ENCODE measurements around the gene ZNF785. TPM values are rescaled to one million over a fixed set of nuclear protein-coding genes. Genes with fewer than 3 reads are reported as not detected.

The ZNF785 gene
- total and polyA plus RNA-seq, 9 donors = 7.0 to 29.4 (median 19.9) TPM

DNA sequence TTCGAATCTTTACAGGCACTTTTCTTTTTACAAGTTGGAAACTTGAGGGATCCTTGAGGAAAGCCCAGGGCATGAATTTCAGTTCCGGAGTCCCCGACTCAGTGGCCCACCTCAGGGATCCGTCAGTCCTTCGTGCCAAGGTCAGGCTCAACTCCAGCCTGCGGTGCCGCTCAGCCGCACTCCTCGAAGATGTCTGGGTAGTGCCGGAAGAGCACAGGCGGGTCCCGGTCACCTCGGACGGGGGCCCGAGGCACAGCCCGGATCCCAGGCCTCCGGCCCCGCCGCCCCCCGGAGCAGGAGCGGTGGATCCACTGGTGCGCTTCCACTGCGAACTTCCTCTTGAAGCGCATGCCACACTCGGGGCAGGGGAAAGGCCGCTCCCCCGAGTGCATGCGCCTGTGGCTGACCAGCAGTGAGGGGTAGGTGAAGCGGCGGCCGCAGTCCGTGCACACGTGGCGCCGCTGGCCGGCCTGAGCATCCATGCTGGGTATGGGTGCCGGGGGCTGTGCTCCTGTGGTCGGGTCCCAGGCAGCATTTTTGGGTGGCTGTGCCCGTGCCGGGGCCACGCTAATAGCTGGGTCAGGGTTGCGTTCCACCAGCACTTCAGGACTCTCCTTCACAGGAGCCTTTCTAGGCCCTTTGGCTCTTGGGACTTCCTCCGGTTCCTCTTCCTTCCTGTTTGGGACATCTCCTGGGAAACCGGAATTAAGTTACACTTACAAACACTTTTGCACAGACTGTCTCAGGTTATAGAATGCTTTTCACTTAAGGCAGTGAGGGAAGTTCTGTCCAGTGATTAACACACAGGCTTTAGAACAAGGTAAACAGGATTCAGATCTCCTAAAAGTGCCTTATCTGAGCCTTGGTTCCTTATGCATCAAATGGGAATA lies 15.5 kb downstream of the ZNF785 start:
- H3K36me3 ChIP-seq = no peaks in the 10 kb centered on the region
- no peaks in the 10 kb centered on the region for H3K9me3 ChIP-seq
- H3K4me3 ChIP-seq = peak overlapping the region; percentile 91
- intact Hi-C loops (cut with DNase I) = loop anchor here in 1 of 4 donors (5.0 kb wide), 1 partner anchor 132 kb away; no protein-coding TSS in a partner anchor
- no peaks in the 10 kb centered on the region for H3K27me3 ChIP-seq
- TF ChIP-seq POLR2A (IDR thresholded peaks at IDR 0.05) (no peak), EP300 (IDR thresholded peaks at IDR 0.05) (no peak)
- TF ChIP-seq, protein P1, sequence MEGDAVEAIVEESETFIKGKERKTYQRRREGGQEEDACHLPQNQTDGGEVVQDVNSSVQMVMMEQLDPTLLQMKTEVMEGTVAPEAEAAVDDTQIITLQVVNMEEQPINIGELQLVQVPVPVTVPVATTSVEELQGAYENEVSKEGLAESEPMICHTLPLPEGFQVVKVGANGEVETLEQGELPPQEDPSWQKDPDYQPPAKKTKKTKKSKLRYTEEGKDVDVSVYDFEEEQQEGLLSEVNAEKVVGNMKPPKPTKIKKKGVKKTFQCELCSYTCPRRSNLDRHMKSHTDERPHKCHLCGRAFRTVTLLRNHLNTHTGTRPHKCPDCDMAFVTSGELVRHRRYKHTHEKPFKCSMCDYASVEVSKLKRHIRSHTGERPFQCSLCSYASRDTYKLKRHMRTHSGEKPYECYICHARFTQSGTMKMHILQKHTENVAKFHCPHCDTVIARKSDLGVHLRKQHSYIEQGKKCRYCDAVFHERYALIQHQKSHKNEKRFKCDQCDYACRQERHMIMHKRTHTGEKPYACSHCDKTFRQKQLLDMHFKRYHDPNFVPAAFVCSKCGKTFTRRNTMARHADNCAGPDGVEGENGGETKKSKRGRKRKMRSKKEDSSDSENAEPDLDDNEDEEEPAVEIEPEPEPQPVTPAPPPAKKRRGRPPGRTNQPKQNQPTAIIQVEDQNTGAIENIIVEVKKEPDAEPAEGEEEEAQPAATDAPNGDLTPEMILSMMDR (IDR thresholded peaks at IDR 0.05) = no peak
- 87 to 89% (median 89%) methylated on average over 41 to 44 of the region's 44 CpGs for WGBS, 3 donors
- H3K27ac ChIP-seq = peak overlapping the region in 1 of 2 donors; percentile 98
- DNase-seq = peak in 3 of 5 donors; percentile 32 to 47 (median 43)
- H3K4me1 ChIP-seq (ENCODE audit: insufficient read depth) = peaks cover 10% of the 10 kb centered on the region

DNA sequence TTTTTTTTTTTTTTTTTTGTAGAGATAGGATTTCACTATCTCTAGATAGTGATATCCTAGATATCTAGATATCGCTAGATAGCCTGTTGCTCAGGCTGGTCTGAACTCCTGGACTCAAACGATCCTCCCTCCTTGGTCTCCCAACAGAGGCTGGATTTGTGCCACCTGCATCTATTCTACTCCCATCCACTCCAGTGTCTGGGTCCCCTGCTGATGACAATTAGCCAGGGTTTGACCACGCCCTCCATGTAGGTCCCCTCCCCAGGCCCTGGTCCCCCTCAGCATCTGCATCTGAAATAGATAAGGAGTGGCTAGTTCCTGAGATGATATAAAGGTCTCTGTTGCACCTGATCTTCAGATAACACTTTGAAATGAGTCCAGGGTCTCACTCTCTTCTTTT lies 16.2 kb downstream of the ZNF785 start:
- H3K4me3 ChIP-seq = no peak overlapping the region
- H3K4me1 ChIP-seq (ENCODE audit: insufficient read depth) = peaks cover 10% of the 10 kb centered on the region
- 91 to 92% (median 91%) methylated on average over 3 of the region's 3 CpGs for WGBS, 3 donors
- H3K36me3 ChIP-seq = no peaks in the 10 kb centered on the region
- intact Hi-C loops (cut with DNase I) = no loop called here
- no peaks in the 10 kb centered on the region for H3K27me3 ChIP-seq
- no peak overlapping the region for H3K27ac ChIP-seq
- no peaks in the 10 kb centered on the region for H3K9me3 ChIP-seq
- TF ChIP-seq POLR2A (IDR thresholded peaks at IDR 0.05) (no peak), EP300 (IDR thresholded peaks at IDR 0.05) (no peak)
- TF ChIP-seq, protein P1 (IDR thresholded peaks at IDR 0.05) = no peak
- no peak for DNase-seq

DNA sequence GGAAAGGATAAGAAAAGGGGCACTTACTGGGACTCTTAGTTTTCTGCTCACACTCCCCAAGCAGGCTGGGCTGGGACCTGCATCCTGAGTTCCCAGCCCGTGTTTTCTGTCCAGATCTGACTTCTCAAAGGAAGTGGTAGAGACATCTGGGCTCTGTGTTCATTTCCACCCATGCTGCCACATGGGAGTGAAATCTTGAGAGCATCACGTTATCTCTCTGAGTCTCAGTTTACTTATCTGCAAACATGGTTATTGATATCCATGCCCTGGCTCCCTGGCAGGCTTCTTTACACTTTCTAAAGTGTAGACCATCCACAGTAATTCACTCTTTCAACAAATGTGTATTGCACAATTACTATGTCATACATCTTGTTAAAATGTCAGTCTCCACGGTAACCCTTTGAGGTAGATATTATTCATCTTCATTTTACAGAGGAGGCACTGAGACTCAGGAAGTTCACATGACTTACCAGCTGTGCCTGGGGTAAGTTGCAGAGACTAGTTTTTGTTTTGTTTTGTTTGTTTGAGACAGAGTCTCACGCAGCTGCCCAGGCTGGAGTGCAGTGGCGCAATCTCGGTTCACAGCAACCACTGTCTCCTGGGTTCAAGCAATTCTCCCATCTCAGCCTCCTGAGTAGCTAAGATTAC lies 17.4 kb downstream of the ZNF785 start:
- no peak for TF ChIP-seq EP300 (IDR thresholded peaks at IDR 0.05)
- no peaks in the 10 kb centered on the region for H3K9me3 ChIP-seq
- peaks cover 10% of the 10 kb centered on the region for H3K4me1 ChIP-seq (ENCODE audit: insufficient read depth)
- H3K27me3 ChIP-seq = no peaks in the 10 kb centered on the region
- 58 to 66% (median 64%) methylated on average over 6 of the region's 6 CpGs for WGBS, 3 donors
- no peak for DNase-seq
- no peak overlapping the region for H3K27ac ChIP-seq
- H3K4me3 ChIP-seq = no peak overlapping the region
- intact Hi-C loops (cut with DNase I) = no loop called here
- H3K36me3 ChIP-seq = no peaks in the 10 kb centered on the region

DNA sequence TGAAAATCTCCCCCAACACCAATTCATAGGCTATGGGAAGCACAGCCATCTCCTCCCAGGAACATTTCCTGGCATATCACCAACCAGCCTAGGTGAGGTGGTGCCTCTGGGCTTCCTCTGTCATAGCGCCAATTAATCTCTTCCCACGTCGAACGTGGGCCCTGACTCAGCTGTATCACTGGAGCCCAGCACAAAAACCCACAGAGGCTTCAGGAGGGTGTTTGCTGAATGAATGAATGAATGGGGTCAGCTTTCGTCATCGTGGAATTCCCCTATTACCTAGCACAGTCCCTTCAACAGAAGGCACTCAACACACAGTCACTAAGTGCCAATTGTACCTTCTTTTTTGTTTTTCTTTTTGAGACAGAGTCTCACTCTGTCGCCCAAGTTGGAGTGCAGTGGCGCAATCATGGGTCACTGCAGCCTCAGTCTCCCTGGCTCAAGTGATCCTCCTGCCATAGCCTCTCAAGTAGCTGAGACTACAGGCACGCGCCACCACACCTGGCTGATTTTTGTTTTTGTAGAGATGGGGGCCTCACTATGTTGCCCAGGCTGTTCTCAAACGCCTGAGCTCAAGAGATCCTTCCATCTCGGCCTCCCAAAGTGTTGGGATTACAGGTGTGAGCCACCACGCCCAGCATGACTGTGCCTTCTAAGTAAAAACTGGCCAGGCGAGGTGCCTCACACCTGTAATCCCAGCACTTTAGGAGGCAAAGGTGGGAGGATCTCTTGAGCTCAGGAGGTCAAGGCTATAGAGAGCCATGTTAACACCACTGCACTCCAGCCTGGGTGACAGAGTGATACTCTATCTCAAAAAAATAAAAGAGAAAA lies 18.1 kb downstream of the ZNF785 start:
- H3K4me3 ChIP-seq = no peak overlapping the region
- DNase-seq = no peak
- H3K27me3 ChIP-seq = no peaks in the 10 kb centered on the region
- no peak for TF ChIP-seq EP300 (IDR thresholded peaks at IDR 0.05)
- no peak for TF ChIP-seq POLR2A (IDR thresholded peaks at IDR 0.05)
- TF ChIP-seq, protein P1 (IDR thresholded peaks at IDR 0.05) = no peak
- intact Hi-C loops (cut with DNase I) = no loop called here
- H3K27ac ChIP-seq = no peak overlapping the region
- H3K36me3 ChIP-seq = no peaks in the 10 kb centered on the region
- no peaks in the 10 kb centered on the region for H3K9me3 ChIP-seq
- 82 to 89% (median 85%) methylated on average over 14 of the region's 14 CpGs for WGBS, 3 donors
- H3K4me1 ChIP-seq (ENCODE audit: insufficient read depth) = peaks cover 8% of the 10 kb centered on the region
